Measurements from ENCODE around the gene THAP7. TPM values are rescaled to one million over a fixed set of nuclear protein-coding genes. Genes with fewer than 3 reads are reported as not detected.

THAP7 gene
- total RNA-seq, 1 donor from 2014 or later: 29.0 TPM

DNA sequence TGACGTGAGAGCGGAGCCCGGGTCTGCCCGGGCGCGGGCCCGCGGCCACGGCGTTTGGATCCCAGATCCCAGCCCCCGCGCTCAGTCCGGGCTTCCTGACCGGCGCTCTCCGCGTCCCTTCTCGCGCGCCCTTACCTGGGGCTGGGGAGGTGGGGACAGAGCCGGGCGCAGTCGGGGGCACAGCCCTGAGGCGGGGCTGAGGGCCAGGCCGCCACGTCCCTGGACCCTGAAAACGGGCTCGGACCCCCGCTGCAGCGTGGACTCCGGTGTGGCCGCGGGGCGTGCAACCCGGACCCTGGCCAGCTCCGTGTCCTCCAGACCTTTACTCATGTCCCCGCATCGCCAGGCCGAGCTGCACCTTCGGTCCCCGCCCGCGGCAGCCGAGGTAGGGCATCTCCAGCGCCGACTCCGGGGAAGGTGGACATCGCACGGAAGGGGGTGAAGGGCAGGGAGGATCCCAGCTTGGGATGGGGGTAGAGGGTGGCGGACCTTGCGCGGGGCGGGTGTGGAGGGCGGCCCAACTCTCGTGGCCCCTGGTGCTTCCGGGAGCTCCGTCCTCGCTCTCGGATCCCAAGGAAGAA, 44.7 kb downstream of the THAP7 start:
- Histone ChIP-seq H3K27me3 (ENCODE audit: control insufficient read depth, insufficient read depth, low read length) (no peaks in the 10 kb centered on the region), H3K4me3 (ENCODE audit: low read depth, low read length) (peak overlapping the region; percentile 93), H3K36me3 (ENCODE audit: control insufficient read depth, insufficient read depth, low read length) (peaks cover 4% of the 10 kb centered on the region)
- DNase-seq (ENCODE audit: low read depth): no peak
- no peak for FAIRE-seq
- no peak for TF ChIP-seq CTCF (IDR thresholded peaks at IDR 0.05; ENCODE audit: insufficient read depth, low read length, severe bottlenecking)

DNA sequence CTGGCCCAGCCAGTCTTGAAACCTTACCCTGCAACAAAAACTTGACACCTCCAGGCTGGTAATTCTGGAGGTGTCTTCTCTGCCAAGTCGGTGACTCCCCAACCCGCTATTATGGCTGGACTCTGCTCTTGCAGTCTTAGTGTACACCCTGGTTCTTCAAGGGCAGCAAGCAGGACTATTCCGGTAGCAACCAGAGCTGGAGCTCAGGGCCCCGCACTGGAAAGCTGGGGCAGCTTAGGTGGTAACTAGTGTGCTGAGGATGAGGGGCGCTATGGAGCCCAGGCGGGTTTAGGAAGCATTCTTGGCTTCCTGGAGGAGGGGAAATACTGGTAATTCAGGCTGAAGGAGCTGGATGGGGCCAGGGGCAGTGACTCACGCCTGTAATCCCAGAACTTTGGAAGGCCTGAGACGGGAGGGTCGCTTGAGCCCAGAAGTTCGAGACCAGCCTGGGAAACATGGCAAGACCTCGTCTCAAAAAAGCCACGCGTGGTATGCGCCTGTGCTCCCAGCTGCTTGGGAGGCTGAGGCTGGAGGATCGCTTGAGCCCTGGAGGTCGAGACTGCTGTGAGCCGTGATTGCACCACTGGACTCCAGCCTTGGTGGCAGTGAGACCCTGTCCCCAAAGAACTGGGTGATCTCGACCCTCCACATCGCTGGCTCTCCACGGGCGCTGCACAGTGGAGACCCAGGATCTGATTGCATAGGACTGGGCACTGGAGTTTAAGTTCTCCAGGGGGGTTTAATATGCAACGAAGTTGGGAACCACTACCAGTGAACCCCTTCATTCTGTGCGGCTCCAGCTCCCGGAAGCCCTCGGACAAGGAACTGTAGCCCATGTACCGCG, 45.4 kb downstream of the THAP7 start:
- TF ChIP-seq CTCF (IDR thresholded peaks at IDR 0.05; ENCODE audit: insufficient read depth, low read length, severe bottlenecking): peak; percentile 55
- no peaks in the 10 kb centered on the region for H3K27me3 ChIP-seq (ENCODE audit: control insufficient read depth, insufficient read depth, low read length)
- FAIRE-seq: no peak
- H3K36me3 ChIP-seq (ENCODE audit: control insufficient read depth, insufficient read depth, low read length): peaks cover 9% of the 10 kb centered on the region
- DNase-seq (ENCODE audit: low read depth): peak; percentile 83
- peak overlapping the region; percentile 93 for H3K4me3 ChIP-seq (ENCODE audit: low read depth, low read length)

DNA sequence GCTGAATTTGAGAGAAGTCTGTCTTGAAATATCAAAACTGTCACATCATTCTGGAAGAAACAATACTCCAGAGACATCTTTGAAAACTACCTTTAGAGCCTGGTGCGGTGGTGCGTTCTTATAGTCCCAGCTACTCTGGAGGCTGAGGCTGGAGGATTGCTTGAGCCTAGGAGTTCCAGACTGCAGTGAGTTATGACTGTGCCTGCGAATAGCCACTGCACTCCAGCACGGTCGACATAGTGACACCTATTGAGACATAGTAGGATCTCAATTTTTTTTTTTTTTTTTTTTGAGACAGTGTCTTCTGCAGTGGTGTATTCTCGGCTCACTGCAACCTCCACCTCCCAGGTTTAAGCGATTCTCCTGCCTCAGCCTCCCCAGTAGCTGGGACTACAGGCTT, 46.4 kb downstream of the THAP7 start:
- H3K36me3 ChIP-seq (ENCODE audit: control insufficient read depth, insufficient read depth, low read length): peaks cover 15% of the 10 kb centered on the region
- FAIRE-seq (no peak), DNase-seq (ENCODE audit: low read depth) (no peak)
- H3K27me3 ChIP-seq (ENCODE audit: control insufficient read depth, insufficient read depth, low read length): no peaks in the 10 kb centered on the region
- no peak overlapping the region for H3K4me3 ChIP-seq (ENCODE audit: low read depth, low read length)
- no peak for TF ChIP-seq CTCF (IDR thresholded peaks at IDR 0.05; ENCODE audit: insufficient read depth, low read length, severe bottlenecking)

DNA sequence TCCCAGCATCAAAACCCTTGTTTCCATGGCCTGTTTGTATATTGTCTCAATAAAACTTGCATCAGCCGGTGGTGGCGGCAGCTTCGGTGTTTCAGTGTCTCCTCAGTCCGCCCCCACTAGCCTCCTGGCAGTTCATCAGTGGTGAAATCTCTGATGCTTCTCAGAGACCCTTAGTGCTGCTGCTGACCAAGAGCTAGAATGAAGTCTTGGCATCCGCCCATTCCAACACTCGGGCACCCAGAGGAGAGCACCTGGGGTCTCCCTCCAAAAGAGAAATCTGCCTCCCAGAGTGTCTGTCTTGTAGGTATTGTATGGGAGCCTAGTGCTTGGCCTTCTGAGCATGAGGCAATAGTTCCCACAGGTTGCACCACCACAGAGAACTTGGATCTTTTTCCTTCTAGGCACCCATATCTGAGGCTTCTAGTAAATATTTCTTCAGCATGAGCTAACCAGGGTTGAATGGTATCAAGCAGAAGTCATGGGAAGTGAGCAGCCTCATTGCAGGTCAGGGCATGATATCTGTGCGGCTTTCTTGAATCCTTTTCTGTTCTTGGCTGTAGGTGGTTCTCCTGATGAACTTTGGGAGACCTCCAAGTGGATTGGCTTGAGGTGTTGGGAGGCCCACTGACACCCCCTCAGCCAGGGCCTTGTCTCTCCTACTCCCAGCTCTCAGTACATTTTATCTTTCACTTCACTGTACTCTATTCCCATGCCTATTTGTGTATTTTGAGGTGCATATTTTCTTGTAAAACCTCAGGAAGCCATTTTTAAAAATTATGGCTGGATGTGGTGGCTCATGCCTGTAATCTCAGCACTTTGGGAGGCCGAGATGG, 48.0 kb downstream of the THAP7 start:
- peak; percentile 98 for DNase-seq (ENCODE audit: low read depth)
- Histone ChIP-seq H3K4me3 (ENCODE audit: low read depth, low read length) (no peak overlapping the region), H3K27me3 (ENCODE audit: control insufficient read depth, insufficient read depth, low read length) (no peaks in the 10 kb centered on the region), H3K36me3 (ENCODE audit: control insufficient read depth, insufficient read depth, low read length) (peaks cover 23% of the 10 kb centered on the region)
- no peak for FAIRE-seq
- no peak for TF ChIP-seq CTCF (IDR thresholded peaks at IDR 0.05; ENCODE audit: insufficient read depth, low read length, severe bottlenecking)

DNA sequence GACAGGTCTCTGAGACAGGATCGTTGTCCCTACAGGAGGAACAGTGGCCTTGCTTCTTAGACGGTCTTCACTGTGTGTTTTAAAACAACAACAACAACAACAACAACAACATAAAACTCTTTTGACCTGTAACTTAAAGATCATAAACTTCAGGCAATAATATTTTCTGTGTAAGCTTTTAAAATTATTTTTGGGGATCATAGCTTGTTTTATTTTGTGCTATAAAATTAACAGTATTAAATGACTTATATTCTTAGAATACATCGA, 48.6 kb downstream of the THAP7 start:
- H3K27me3 ChIP-seq (ENCODE audit: control insufficient read depth, insufficient read depth, low read length): no peaks in the 10 kb centered on the region
- no peak for FAIRE-seq
- no peak overlapping the region for H3K4me3 ChIP-seq (ENCODE audit: low read depth, low read length)
- DNase-seq (ENCODE audit: low read depth): no peak
- peaks cover 23% of the 10 kb centered on the region for H3K36me3 ChIP-seq (ENCODE audit: control insufficient read depth, insufficient read depth, low read length)
- no peak for TF ChIP-seq CTCF (IDR thresholded peaks at IDR 0.05; ENCODE audit: insufficient read depth, low read length, severe bottlenecking)

Data from bronchial epithelial cell (primary cell).